Caco-2 (cell line): Measurements from ENCODE around the gene IL21R. TPM values are rescaled to one million over a fixed set of nuclear protein-coding genes. Genes with fewer than 3 reads are reported as not detected.

Source experiments
- BruUV-seq: library from RNA; stranded (reverse); fragments of 400-500 nt; replicated peaks from 2 replicates; lab custom pipeline; 2021; lab: Mats Ljungman, UMichigan
- CTCF ChIA-PET: fragments of 300-600 bp; sonication (Branson Sonifier 250); formaldehyde crosslinking; loops from one replicate; lab custom pipeline; 2022; ENCODE audit warnings: antibody characterized with exemption; lab: Charles Lee
- POLR2A ChIA-PET: fragments of 300-600 bp; sonication (Branson Sonifier 250); formaldehyde crosslinking; loops from one replicate; lab custom pipeline; 2022; ENCODE audit warnings: antibody characterized with exemption; lab: Charles Lee
- DNase-seq, 2 experiments: peaks; one replicate each; pipeline versions ENCODE4 v3.0.0 to v3.0.0-alpha.2; 2020 to 2022
- H3K27me3 ChIP-seq: replicated peaks from 2 replicates; pipeline ENCODE4 v1.6.0; 2011; ENCODE audit warnings: low read length; ENCODE audit not compliant: control insufficient read depth, insufficient read depth
- H3K36me3 ChIP-seq: 2 replicates; pipeline ENCODE4 v1.5.1; 2011; ENCODE audit warnings: low read length; ENCODE audit not compliant: control insufficient read depth, insufficient read depth
- H3K4me1 ChIP-seq: fragments of 250-450 bp; sonication (Bioruptor Pico); 2 replicates; pipeline ENCODE4 v1.5.1; 2020; ENCODE audit warnings: mild to moderate bottlenecking
- H3K4me3 ChIP-seq: 2 replicates; pipeline ENCODE4 v1.5.1; 2011; ENCODE audit warnings: low read depth, mild to moderate bottlenecking, control low read depth, low read length
- H3K9me3 ChIP-seq: fragments of 250-450 bp; sonication (Bioruptor Pico); 2 replicates; pipeline ENCODE4 v1.5.1; 2020; ENCODE audit warnings: mild to moderate bottlenecking, moderate library complexity
- H3K27ac Mint-ChIP-seq: one replicate; pipeline ENCODE4 v1.8.0; 2022; ENCODE audit warnings: mixed read lengths; ENCODE audit not compliant: unreplicated experiment
- H3K27me3 Mint-ChIP-seq: one replicate; pipeline ENCODE4 v1.8.0; 2022; ENCODE audit warnings: mixed read lengths; ENCODE audit not compliant: insufficient read depth, unreplicated experiment
- H3K36me3 Mint-ChIP-seq: one replicate; pipeline ENCODE4 v1.8.0; 2022; ENCODE audit warnings: mild to moderate bottlenecking, mixed read lengths; ENCODE audit not compliant: insufficient read depth, unreplicated experiment
- H3K4me1 Mint-ChIP-seq: one replicate; pipeline ENCODE4 v1.8.0; 2022; ENCODE audit warnings: low read depth, mixed read lengths; ENCODE audit not compliant: unreplicated experiment
- H3K4me3 Mint-ChIP-seq: one replicate; pipeline ENCODE4 v1.8.0; 2022; ENCODE audit warnings: mild to moderate bottlenecking, moderate library complexity, mixed read lengths; ENCODE audit not compliant: unreplicated experiment
- H3K9me3 Mint-ChIP-seq: one replicate; pipeline ENCODE4 v1.8.0; 2022; ENCODE audit warnings: mixed read lengths; ENCODE audit not compliant: unreplicated experiment
- CTCF ChIP-seq, 2 experiments: fragments of 200-600 bp in 1 of 2; IDR thresholded peaks; 1 replicate in 1 of 2; 2 replicates in 1 of 2; pipeline versions ENCODE4 v1.5.1 to v1.8.0; 2011 to 2022; ENCODE audit warnings: antibody characterized with exemption in 1 of 2, control low read depth in 1 of 2, inconsistent platforms in 1 of 2, low read depth in 1 of 2, low read length in 1 of 2, mild to moderate bottlenecking in 1 of 2, moderate library complexity in 1 of 2; ENCODE audit not compliant: insufficient read depth in 1 of 2, severe bottlenecking in 1 of 2, unreplicated experiment in 1 of 2
- intact Hi-C: fragments of 100-400 bp; cut with micrococcal nuclease; formaldehyde crosslinking; loops from one replicate; pipeline ENCODE4 v1.10.0; 2022; ENCODE audit not compliant: unreplicated experiment
- total RNA-seq: library from RNA; stranded (reverse); gene quantifications from 2 replicates; pipeline ENCODE4 v1.2.3, GENCODE V29; 2022

Gene IL21R
- total RNA-seq, 1 experiment from 2014 or later = 0.07 TPM

- Mint-ChIP-seq H3K4me3 (no peak overlapping the region), H3K27me3 (no peaks in the 10 kb centered on the region), H3K4me1 (no peaks in the 10 kb centered on the region), H3K36me3 (no peaks in the 10 kb centered on the region), H3K27ac (no peak overlapping the region), H3K9me3 (no peaks in the 10 kb centered on the region)
- H3K9me3 ChIP-seq = peaks cover 3% of the 10 kb centered on the region; the same call in 1 of the 2 replicates
- TF ChIP-seq CTCF (IDR thresholded peaks at IDR 0.05; ENCODE audit: insufficient read depth in 1 of 2, low read depth in 1 of 2, low read length in 1 of 2, severe bottlenecking in 1 of 2, unreplicated experiment in 1 of 2) = no peak
- CTCF ChIA-PET = no interaction called here
- no TSS peak for BruUV-seq
- POLR2A ChIA-PET = no interaction called here
- H3K4me3 ChIP-seq = no peak overlapping the region
- H3K4me1 ChIP-seq = no peaks in the 10 kb centered on the region
- intact Hi-C loops = no loop called here
- peak in 1 of 2 experiments; percentile 9 for DNase-seq
- H3K27me3 ChIP-seq = no peaks in the 10 kb centered on the region
- no peaks in the 10 kb centered on the region for H3K36me3 ChIP-seq
Observed at GRCh38 chr16:27441276-27441675, 39.3 kb downstream of the IL21R start.

GRCh38 chr16:27441998-27442397 lies 40.0 kb downstream of the IL21R start:
- no peak overlapping the region for H3K4me3 Mint-ChIP-seq
- no peaks in the 10 kb centered on the region for H3K4me1 Mint-ChIP-seq
- peaks cover 3% of the 10 kb centered on the region; the same call in 1 of the 2 replicates for H3K9me3 ChIP-seq
- H3K27ac Mint-ChIP-seq = no peak overlapping the region
- ChIA-PET CTCF (no interaction called here), POLR2A (no interaction called here)
- no peak for DNase-seq
- H3K36me3 ChIP-seq = no peaks in the 10 kb centered on the region
- TF ChIP-seq CTCF (IDR thresholded peaks at IDR 0.05; ENCODE audit: insufficient read depth in 1 of 2, low read depth in 1 of 2, low read length in 1 of 2, severe bottlenecking in 1 of 2, unreplicated experiment in 1 of 2) = no peak
- H3K27me3 Mint-ChIP-seq = no peaks in the 10 kb centered on the region
- no TSS peak for BruUV-seq
- no peaks in the 10 kb centered on the region for H3K27me3 ChIP-seq
- H3K4me3 ChIP-seq = no peak overlapping the region
- intact Hi-C loops = no loop called here
- no peaks in the 10 kb centered on the region for H3K4me1 ChIP-seq
- no peaks in the 10 kb centered on the region for H3K9me3 Mint-ChIP-seq
- no peaks in the 10 kb centered on the region for H3K36me3 Mint-ChIP-seq

DNA sequence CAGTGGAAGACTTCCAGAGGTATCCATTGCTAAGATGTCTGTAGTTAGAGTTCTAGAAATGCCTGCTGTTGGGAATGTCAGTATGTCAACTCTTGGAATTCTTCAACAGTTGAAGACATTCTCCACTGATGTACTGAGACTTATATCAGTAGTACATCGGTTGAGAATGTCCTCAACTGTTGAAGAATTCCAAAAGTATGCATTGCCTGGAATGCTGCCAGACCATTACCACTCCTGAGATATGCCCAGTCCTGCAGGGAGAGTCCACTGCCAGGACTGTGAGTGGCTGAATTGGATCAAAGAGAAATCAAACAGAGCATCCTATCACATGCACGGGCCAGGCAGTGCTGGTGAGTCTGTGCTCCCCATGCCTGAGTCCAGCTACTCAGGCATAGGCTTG lies 42.0 kb downstream of the IL21R start:
- TF ChIP-seq CTCF (IDR thresholded peaks at IDR 0.05; ENCODE audit: insufficient read depth in 1 of 2, low read depth in 1 of 2, low read length in 1 of 2, severe bottlenecking in 1 of 2, unreplicated experiment in 1 of 2) = no peak
- H3K9me3 Mint-ChIP-seq = no peaks in the 10 kb centered on the region
- no peaks in the 10 kb centered on the region for H3K27me3 ChIP-seq
- no peak overlapping the region for H3K4me3 ChIP-seq
- ChIA-PET CTCF (no interaction called here), POLR2A (no interaction called here)
- H3K4me3 Mint-ChIP-seq = no peak overlapping the region
- BruUV-seq = no TSS peak
- no peaks in the 10 kb centered on the region for H3K36me3 ChIP-seq
- intact Hi-C loops = no loop called here
- no peak overlapping the region for H3K27ac Mint-ChIP-seq
- H3K36me3 Mint-ChIP-seq = no peaks in the 10 kb centered on the region
- no peak for DNase-seq
- H3K4me1 Mint-ChIP-seq = no peaks in the 10 kb centered on the region
- no peaks in the 10 kb centered on the region for H3K27me3 Mint-ChIP-seq
- H3K9me3 ChIP-seq = peaks cover 3% of the 10 kb centered on the region; the same call in 1 of the 2 replicates
- H3K4me1 ChIP-seq = no peaks in the 10 kb centered on the region
